ENCODE results near the gene LIN37.
"Not testable (repeated sequence)": the region's sequence is repeated elsewhere in the genome, so short reads cannot be mapped to it uniquely, and the experiment has no call there.

The LIN37 gene

DNA sequence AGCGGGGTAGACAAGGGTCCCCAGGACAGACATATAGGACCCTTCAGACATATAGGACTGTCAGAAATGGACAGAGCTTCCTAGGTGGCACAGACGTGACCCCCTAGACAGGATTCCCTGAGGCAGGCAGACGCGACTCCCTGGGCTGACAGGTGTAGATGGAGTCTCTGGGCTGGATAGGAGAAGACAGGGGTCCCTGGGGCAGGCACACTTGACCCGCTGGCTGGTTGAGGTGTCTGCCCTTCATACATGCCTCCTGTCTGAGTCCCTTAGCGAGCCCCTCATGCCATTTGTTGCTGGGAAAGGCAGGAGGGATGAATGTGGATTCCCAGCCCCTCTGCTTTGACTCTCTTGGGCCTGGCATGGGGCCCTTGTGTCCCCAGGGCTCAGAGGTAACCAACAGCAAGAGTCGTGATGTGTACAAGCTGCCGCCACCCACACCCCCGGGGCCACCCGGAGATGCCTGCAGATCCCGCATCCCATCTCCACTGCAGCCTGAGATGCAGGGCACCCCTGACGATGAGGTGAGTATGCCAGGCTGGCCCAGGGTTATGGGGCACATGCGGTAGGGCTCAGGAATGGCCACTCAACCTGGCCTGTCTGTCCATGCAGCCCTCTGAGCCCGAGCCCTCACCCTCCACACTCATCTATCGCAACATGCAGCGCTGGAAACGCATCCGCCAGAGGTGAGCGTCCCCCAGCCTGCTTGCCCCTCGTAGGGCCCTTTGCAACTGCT lies 5.4 kb downstream of the LIN37 start:
- DNase-seq: no peak

DNA sequence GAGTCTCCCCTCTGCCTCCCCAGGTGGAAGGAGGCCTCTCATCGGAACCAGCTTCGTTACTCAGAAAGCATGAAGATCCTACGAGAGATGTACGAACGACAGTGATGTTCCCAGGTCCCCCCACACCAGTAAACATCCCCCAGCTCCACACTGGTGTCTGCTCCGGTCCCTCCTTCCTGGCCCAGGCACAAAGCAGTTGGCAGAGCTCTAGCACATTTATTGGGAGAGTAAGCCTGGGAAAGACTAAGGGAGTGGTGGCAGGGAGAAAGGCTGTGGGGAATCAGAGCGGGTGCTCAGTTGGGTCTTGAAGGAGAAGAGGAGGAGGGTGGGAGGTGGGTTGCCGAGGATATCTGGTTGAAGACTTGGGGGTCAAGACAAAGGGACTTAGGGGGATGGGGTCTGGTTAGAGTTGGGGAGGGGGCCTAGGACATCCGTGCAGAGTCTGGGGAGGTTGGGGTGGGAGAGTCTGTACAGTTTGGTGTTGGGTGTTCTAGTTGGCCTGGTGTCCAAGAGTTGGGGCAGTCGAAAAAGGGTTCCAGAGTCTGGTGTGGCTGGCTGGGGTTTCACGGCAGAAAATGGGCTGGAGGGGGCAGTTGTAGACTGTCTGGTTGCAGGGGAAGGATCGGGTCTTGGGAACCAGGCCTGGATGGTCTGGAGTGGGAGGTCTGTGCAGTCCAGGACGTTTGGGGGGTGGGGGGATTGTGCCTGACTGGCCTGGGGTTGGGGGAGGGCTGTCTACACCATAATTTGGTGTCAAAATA lies 6.2 kb downstream of the LIN37 start:
- no peak for DNase-seq

DNA sequence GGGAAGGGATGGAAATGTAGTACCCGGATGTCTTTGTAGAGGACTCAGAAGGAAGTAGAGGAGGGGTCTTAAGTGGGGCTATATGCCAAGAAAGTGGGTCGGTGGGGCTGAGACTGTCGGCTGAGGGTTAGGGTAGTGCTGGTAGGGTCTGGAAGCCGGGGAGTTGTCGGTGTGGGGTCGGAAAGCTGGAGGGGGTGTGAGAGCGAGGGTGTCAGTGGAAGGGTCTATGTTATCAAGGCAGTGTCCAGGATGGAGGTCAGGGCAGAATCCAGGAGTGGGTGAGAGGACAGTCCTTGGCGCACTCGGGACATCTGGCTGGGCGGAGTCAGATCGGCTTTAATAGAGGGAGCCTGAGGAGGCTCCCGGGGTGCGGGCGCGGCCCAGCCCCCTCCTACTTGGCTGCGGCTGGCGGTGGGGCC lies 6.8 kb downstream of the LIN37 start:
- DNase-seq: no peak

DNA sequence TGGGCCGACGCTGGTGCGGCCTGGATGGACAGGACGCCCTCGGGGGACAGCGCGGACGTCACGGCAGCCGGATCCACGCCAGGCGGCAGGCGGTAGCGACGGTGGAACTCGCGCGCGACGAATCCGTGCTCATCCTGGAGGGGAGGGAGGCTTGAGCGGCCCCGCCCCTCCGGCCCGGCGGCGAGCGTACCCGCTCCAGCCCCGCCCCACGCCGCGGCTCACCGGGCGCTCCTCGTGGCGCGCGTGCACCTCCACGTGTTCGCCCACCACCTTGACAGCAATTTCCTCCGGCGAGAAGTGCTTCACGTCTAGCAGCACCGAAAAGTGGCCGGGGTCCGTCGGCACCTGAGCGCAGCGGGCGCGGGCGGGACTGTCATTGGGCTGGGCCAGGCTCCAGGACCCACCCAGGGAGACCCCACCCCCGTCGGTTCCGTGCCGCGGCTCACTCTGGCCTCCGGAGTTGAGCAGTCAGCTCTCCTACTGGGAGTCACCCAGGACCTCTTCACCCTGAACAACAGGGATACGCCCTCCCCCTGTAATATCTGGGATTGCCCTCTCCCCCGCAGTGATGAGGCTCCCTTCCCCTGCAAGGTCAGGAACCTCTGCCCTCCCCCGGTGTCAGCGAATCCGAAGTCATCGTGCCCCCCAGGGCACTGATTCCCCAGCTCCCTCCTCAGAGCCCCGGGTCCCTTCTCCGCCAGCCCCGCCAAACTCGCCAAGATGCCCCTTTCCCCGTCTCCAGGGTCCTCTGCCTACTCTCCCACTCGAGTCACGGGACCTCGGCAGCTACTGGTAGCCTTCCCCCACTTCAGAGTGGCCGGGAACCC lies 7.4 kb downstream of the LIN37 start:
- DNase-seq: peak in 1 of 2 donors; percentile 54

DNA sequence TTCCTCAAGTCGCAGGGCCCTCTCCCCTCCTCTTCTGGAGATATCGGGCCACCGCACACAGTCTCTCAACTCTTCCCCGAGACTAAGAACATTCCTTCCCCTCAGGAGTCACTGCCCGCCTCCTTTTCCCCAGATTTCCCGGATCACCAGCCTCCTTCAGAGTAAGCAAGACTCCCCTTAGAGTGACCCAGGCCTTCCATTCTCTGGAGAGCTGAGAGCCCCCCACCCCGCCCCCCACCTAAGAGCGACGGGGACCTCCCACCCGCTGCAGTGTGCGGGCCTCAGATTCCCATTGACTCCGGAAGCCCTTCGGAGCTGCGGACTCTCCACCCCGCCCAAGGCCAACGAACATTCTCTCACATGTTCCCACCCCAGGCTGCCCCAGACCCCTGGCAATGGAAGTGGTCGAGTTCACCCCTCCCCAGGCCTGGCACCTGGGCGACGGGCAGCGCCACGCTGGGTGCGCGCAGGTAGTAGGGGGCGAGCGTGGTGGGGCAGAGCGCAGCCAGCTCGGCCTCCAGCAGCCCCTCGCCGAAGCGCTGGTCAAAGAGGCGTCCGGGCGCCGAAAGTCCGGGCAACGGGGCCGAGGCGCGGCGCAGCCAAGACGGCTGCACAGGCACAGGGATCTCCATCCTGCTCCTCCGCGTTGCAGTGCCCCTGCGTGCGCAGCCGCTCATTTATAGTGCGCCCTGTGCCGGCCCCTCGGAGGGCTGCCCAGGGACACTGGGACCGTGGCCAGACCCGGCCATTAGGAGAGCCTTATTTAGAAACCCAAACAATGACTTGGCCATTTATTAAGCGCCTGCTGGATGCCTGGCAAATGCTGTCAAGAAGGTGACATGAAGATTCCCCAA lies 8.2 kb downstream of the LIN37 start, which contains the start of gene HSPB6:
HSPB6 (minus strand) TSS at position 653 of the 854 bp plus-strand sequence; CDS start at position 632, 21 bp downstream.
- DNase-seq: no peak

DNA sequence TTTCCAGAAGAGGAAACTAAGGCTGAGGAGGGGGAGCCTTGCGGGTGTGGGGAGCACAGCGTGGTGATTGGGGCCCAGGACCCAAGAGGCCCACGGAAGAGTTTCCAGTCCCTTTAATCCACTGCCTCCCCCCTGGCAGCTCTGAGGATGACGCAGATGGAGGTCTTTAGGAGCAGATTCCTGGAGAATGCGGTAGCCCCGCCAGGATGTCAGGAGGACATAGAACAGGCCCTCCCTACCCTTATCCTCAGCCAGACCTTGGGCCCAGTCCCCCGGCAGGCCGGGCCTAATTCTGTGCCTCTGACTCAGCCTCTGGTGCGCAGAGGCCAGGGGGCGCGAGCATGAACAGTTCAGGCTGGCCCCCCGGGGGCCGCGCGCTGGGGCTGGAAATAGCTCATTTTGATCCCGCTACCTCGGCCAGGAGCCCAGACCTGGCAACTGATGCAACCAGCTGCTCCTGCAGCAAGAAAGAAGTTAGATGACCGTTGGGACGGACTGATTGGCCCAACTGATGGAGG lies 8.9 kb downstream of the LIN37 start:
- no peak for DNase-seq

DNA sequence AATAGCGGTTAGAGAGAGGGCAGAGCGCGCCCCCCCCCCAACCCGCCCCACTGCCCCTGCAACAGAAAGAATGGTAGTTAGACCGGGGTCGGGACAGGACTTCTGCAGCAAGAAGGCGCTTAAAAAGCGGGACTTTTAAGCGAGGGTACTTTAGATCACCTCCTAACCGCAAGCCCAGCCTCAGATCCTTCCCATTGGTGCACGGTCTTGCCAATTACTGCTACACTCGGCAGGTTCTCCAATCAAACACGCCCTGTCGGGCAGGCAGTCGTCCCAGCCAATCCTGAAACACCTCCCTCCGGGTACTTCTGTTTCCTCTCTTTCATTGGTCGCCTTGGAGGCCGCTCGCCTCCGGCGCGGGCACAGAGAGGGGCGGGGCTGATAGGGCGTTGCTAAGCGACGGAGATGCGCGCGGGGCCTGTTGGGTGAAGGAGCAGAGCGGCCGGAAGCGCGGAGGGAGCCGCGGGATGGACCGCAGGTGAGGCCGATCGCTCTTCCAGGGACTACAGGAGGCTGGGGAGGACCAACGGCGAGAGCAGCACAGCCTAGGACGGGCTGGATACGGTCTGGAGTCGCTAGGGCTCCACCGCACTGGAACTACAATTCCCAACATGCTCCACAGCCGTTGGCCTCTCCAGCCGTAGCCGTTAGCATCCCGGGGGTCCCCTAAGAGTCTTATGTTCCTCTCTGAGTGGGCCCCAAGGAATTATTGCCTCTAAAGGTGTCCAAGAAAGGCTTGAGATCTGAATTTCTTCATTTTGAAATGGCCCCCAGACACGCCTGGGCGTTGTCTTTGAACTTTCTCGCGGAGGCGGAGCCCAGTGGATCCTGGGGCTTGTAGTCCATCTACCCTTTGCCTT lies 9.6 kb downstream of the LIN37 start, which contains the start of gene PROSER3:
PROSER3 (plus strand) TSS at position 428 of the 860 bp plus-strand sequence; CDS start at position 468, 40 bp downstream.
- peak; percentile 95 to 97 for DNase-seq

DNA sequence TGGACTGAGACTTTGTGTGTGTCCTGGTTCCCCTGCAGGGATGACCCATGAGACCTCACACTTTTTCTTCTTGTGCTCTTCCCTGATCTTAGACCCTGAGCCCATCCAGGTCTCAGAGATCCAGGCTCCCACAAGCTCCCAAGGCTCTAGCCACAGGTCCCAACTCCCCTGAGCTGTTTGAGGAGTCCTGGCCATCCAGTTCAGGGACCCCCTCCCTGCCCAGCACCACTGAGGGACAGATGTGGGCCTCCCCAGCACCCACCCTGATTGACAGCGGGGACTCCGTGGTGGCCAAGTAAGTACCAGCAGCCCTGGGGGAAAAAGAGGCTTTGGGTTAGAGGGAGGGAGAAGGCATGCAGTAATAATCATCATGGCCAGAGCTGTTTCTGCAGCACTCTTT lies 11.3 kb downstream of the LIN37 start:
- no peak for DNase-seq

DNA sequence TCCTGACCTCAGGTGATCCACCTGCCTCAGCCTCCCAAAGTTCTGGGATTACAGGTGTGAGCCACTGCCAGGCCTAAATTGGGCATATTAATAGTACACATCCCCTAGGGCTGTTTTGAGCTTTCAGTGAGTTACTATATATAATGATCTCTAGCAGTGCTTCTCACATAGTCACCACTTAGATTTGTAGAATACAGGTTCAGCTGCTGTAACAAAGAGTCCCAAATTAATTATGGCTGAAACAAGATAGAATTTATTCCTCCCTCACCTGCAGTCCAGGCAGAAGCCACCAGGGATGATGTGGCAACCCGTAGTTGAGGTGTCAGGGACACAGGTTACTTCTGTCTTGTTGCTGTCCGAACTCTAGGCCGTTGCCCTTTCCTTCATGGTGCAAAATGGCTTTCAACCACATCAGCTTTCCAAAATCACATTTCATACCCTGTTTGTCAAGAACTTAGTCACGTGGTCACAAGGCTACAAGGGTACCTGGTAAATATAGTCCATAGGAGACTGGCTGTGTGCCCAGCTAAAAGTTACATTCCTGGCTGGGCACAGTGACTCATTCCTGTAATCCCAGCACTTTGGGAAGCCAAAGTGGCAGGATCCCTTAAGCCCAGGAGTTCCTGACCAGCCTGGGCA lies 12.5 kb downstream of the LIN37 start:
- no peak for DNase-seq

DNA sequence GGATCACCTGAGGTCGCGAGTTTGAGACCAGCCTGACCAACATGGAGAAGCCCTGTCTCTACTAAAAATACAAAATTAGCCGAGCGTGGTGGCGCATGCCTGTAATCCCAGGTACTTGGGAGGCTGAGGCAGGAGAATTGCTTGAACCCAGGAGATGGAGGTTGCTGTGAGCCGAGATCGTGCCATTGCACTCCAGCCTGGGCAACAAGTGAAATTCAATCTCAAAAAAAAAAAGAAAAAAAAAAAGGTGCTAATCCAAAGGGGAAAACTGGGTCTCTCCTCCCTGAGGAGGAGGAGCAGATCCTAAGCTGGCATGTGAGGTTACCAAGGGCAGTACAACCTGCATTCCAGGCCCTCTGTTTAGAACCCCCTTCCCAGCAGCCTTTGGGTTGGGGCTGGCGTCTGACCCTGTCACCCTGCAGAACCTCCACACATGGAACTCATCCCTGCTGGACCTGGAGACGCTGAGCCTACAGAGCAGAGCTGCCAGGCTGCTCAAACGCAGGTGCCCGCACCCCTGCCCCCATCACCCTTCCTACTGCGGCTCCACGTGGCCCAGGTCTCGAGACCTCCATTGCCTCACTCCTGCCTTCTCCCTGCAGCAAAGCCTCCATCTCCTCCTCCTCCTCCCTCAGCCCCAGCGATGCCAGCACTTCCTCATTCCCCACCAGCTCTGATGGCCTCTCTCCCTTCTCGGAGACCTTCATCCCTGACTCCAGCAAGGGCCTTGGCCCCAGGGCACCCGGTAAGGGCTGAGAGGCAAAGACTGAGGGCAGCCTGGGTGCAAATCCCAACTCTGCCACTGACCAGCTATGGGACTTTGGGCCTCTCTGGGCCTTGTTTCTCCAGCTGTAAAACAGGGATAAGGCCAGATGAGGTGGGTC lies 16.3 kb downstream of the LIN37 start:
- DNase-seq: no peak

DNA sequence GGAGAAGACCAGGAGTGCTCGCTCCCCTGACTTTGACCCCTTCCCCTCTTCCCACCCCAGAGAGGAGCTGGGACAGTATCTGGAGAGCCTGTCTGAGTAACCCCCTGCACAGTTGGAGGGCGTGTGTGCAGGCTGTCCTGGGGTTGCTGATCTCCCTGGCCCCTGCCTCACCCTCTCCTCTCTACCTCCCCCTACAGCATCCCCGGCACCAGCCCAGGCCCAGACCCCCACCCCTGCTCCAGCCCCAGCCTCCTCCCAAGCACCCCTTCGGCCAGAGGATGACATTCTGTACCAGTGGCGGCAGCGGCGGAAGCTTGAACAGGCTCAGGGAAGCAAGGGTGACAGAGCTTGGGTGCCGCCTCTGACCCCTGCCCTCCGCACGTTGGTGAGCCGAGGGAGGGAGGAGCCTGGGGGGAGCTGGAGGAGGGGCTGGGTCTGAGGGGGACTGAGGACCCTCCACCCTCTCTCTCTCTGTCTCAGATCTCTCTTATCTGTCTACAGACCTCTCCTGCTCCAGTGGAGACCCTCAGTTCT lies 18.3 kb downstream of the LIN37 start:
- DNase-seq: no peak

DNA sequence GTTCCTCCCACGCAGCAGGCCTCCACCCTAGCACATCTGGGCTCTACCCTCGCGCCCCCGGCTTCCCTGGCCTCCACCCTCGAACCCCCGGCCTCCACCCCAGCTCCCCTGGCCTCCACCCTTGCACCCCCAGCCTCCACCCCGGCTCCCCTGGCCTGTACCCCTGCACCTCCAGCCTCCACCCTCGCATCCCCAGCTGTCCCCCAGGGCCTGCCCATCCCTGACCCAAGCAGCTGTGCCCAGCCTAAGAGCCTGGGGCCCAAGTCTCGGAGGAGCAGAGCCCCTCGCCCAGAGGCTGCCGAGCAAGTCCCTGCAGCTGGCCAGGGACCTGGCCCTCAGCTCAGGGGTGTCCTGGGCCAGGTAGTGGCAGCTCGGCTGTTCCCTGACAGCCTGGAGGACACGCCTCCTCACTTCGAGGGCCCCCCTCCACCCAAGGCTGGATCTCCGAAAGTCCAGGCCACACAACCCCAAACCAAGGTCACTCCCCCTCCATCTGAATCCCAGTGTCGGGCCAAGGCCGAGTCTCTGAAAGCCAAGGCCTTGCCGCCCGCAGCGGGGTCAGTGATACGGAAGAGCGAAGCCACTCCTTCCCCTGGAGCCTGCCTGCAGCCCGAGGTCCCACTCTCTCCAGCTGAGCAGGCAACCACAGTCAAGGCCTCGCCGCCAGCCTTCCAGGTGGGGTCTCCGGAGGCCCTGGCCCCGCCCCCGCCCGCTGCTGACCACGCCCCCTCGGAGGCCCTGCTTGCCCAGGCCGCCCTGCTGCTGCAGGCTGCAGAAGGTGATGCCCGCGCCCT lies 19.1 kb downstream of the LIN37 start:
- no peak for DNase-seq

DNA sequence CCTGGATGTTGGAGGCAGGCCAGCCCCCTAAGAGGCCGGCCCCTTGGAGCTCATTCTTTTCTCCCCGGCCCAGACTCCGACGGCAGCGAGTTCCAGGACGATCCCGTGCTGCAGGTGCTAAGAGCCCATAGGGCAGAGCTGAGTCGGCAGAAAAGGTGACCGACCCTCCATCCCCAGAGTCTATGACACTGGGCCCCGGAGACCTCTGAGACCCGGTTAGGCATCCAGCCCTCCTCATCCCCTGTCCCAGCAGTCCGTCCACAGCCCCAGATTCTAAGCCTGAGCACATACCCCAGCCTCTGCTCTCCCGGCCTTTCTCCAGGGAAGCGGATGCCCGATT lies 19.7 kb downstream of the LIN37 start:
- no peak for DNase-seq

DNA sequence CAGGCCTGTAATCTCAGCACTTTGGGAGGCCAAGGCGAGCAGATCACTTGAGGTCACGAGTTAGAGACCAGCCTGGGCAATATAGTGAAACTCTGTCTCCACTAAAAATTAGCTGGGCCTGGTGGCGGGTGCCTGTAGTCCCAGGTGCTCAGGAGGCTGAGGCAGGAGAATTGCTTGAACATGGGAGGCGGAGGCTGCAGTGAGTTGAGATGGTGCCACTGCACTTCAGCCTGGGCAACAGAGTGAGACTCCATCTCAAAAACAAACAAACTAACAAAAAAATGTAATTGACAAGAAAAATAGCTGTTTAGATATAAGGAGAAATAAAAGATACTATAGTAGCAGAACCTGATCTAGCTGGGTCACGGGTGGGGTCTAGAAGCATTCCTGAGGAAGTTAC lies 24.0 kb downstream of the LIN37 start:
- DNase-seq: not testable (repeated sequence)

DNA sequence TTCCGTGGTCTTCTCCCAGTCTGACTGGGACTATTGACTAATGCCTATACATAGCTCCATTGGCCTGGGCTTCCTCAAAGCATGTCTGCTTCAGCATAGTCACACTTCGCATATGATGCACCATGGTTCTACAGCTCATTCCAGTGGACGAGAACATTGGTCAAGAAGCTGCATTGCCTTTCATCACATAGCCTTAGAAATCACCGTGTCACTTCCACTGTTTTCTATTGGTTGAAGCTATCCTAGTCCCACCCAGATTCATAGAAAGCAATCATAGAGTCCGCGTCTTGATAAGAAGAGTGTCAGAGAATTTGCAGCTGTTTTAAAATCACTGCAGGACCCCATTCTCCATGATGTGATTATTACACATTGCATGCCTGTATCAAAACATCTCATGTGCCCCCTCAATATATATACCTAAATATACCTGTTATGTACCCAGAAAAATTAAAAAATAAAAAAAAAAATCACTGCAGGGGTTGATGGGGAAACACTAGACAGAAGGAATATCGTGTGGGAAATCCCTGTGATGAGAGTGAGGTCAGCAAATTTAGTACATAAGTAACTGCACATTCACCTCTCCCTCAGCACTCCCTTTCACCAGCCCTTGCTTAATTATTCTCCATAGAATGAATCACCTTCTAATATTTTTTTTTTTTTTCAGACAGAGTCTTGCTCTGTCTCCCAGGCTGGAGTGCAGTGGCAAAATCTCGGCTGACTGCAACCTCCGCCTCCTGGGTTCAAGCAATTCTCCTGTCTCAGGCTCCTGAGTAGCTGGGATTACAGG lies 24.8 kb downstream of the LIN37 start:
- no peak for DNase-seq

DNA sequence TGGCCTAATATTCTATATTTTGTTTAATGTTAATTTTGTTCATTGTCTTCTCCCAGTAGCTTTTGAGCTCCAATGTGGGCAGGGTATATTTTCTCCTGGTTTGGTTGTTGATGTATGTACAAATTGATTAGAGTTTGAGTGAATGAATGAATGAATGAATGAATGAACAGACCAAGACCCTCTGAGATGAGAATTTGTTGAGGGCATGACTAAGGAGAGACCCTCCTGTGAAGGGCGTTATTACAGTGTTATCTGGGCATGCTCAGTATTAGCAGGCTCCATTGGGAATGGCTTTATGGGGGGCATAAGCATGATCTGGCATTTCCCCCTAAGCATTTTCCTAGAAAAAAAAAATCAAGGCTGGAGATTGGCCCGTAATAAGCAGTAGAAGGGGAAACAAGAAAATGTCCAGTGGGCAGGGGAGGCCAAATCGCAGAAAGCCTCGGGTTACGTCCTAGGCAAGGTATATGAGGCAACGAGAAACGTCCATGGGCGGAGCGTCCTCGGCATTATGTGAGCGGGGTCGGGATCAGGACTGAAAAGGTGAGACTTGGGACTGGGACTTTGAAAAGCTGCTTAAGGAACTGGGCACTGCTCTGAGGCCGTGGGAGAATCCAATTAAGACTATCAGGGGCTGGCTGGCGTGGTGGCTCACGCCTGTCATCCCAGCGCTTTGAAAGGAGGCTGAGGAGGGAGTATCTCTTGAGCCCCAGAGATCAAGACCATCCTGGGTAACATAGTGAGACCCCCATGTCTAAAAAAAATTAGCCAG lies 26.1 kb downstream of the LIN37 start:
- no peak for DNase-seq

DNA sequence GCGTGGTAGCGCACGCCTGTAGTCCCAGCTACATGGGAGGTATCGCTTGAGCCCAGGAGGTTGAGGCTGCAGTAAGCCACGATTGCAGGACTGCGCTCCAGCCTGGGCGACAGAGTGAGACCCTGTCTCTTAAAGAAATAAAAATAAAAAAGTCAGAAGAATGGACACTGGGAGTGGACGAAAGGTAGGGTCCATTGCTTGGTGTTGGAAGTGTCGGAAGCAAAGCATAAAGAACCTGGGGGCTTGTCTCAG lies 26.6 kb downstream of the LIN37 start:
- no peak for DNase-seq

All from stimulated activated CD4-positive, alpha-beta T cell treated with anti-CD3 and anti-CD28 coated beads, Interleukin-2, amount 100 ng/mL, for 48 hours (primary cell).